Urothelium cell line (cell line): ENCODE data around the gene ENTPD8.
"Not testable (repeated sequence)": the region's sequence is repeated elsewhere in the genome, so short reads cannot be mapped to it uniquely, and the experiment has no call there.

Experiments used
- DNase-seq: peaks from one replicate; pipeline ENCODE4 v3.0.0; 2011; ENCODE audit warnings: low spot score, mixed read lengths
- FAIRE-seq: peaks from 2 replicates; lab custom pipeline; 2011; peaks lifted over from hg19 to GRCh38; lab: Jason Lieb, UNC

Gene ENTPD8

DNA sequence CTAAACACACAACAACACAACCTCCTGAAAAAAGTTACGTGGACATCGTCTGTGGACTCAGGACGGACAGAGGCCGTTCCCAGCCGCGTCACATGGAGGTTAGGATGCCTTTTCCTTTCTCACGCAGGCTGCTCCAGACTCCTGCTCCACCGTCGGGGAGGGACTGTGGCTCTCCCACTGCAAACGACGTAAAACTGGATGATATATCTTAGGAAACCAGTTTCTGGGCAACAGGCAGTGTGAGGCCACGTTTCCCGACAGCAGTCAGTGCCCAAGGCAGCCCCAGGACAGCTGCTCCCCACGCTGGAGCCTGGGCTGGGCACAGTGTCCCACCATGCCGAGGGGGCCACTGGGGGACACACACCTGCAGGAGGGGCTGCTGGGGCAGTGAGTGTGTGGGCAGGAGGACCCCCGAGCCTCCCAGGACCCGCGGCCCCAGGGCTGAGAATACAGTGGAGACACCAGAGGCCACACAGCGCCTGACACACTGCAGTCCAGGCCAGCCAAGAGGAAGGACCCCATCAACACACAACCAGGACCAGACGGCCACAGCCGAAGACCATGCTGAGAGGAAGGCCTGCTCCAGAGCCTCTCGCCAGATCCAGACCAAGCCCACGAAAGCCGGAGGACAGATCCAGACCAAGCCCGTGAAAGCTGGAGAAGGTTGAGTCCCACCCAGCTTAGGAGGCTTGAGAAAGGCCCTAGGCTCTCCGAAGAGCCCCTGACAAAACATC, 44.4 kb downstream of the ENTPD8 start:
- FAIRE-seq (no peak), DNase-seq (no peak)

DNA sequence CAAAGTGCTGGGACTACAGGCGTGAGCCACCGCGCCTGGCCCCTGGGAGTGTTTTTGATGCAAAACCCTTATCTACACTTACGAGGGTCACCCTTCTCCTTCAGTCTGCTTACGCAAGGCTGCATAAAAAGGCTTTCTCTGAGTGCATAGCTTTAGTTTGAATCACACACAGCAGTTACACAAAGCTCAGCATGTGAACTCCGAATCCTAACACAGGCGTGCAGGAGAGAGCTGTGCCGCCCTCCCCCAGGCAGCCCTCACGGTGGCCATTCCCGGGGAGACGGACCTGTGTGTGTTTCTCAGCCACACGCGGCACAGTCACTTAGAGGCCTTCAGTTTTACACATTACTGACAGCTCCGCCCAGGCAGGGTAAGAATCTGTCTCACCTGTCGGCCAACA, 44.9 kb downstream of the ENTPD8 start:
- no peak for DNase-seq
- FAIRE-seq: no peak

DNA sequence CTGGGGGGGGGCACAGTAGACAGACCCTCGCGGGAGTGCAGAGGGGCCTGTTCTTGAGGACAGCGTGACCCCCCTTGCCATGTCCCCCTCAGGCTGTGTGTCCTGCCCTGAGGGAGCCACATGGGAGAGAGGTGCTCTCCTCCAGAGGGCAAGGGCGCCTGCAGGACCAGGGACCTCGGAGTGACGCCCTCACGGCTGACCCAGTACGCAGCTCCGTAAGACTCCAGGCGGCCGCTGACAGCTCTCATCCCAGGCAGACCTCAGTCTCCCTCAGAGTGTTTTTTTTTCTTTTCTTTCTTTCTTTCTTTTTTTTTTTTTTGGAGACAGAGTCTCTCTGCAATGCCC, 45.5 kb downstream of the ENTPD8 start:
- FAIRE-seq: no peak
- no peak for DNase-seq

- FAIRE-seq: no peak
- DNase-seq: no peak
These were observed 46.1 kb downstream of the ENTPD8 start for GRCh38 chr9:137394866-137395665.

GRCh38 chr9:137393176-137394150, 47.7 kb downstream of the ENTPD8 start:
- no peak for DNase-seq
- no peak for FAIRE-seq

DNA sequence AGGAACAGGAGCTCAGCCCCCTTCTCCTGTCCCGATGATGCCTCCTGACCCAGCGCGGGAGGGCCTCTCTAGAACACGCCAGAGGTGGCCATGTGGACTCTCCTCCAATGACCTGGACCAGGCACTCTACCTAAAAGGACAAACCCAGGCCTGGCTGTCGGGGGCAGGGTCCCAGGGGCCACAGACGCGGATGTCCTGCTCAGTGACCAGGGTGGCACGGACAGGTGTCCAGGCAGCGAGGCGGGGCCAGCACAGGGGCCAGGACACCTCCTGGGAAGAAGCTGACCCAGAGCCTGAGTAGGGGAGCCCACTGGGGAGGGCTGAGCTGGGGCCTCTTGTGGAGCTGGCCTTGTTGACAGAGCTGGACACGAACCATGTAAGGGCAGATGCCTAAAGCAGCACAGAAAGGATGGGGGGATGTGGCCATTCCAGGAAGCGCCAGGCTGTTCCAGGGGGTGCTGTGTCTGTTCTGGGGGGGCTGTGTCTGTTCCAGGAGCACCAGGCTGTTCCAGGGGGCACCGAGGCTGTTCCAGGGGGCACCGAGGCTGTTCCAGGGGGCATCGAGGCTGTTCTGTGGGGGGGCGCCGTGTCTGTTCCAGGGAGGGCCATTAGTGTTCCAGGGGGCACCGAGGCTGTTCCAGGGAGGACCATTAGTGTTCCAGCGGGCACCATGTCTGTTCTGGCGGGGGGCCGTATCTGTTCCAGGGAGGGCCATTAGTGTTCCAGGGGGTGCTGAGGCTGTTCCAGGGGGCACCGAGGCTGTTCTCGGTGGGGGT, 48.7 kb downstream of the ENTPD8 start:
- FAIRE-seq: no peak
- no peak for DNase-seq

GRCh38 chr9:137391411-137391754, 49.8 kb downstream of the ENTPD8 start:
- FAIRE-seq (no peak), DNase-seq (no peak)

- FAIRE-seq (no peak), DNase-seq (no peak)
These were observed 50.4 kb downstream of the ENTPD8 start for GRCh38 chr9:137390553-137391410.

GRCh38 chr9:137389428-137389746, 51.8 kb downstream of the ENTPD8 start:
- DNase-seq: no peak
- no peak for FAIRE-seq

- no peak for DNase-seq
- no peak for FAIRE-seq
These were observed 52.3 kb downstream of the ENTPD8 start for GRCh38 chr9:137388589-137389427.

GRCh38 chr9:137387891-137388560, 53.1 kb downstream of the ENTPD8 start:
- FAIRE-seq (no peak), DNase-seq (no peak)

- no peak for DNase-seq
- no peak for FAIRE-seq
These were observed 53.9 kb downstream of the ENTPD8 start for GRCh38 chr9:137387114-137387890.

DNA sequence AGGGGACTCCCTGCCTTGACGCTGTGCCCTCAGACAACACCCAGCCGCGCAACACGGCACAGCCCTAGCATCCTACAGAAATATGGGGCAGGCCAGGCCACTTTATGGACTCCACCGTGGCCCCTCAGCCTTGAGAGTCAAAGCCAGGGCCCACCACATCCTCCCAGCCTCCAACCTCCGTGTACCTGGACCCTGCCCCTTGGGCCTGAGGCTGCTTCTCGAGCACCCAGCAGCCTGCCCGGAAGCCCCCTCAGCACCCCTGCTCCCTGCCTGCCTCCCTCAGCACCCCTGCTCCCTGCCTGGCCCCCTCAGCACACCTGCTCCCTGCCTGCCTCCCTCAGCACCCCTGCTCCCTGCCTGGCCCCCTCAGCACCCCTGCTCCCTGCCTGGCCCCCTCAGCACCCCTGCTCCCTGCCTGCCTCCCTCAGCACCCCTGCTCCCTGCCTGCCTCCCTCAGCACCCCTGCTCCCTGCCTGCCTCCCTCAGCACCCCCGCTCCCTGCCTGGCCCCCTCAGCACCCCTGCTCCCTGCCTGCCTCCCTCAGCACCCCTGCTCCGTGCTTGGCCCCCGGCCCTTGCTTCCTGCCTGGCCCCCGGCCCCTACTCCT, 54.5 kb downstream of the ENTPD8 start:
- DNase-seq, FAIRE-seq: not testable (repeated sequence)

GRCh38 chr9:137385061-137385655, 56.0 kb downstream of the ENTPD8 start:
- DNase-seq (no peak), FAIRE-seq (no peak)
